Measurements from ENCODE around the gene PACRG. TPM values are rescaled to one million over a fixed set of nuclear protein-coding genes. Genes with fewer than 3 reads are reported as not detected.

The PACRG gene
- total RNA-seq, 1 donor: 1.4 TPM

DNA sequence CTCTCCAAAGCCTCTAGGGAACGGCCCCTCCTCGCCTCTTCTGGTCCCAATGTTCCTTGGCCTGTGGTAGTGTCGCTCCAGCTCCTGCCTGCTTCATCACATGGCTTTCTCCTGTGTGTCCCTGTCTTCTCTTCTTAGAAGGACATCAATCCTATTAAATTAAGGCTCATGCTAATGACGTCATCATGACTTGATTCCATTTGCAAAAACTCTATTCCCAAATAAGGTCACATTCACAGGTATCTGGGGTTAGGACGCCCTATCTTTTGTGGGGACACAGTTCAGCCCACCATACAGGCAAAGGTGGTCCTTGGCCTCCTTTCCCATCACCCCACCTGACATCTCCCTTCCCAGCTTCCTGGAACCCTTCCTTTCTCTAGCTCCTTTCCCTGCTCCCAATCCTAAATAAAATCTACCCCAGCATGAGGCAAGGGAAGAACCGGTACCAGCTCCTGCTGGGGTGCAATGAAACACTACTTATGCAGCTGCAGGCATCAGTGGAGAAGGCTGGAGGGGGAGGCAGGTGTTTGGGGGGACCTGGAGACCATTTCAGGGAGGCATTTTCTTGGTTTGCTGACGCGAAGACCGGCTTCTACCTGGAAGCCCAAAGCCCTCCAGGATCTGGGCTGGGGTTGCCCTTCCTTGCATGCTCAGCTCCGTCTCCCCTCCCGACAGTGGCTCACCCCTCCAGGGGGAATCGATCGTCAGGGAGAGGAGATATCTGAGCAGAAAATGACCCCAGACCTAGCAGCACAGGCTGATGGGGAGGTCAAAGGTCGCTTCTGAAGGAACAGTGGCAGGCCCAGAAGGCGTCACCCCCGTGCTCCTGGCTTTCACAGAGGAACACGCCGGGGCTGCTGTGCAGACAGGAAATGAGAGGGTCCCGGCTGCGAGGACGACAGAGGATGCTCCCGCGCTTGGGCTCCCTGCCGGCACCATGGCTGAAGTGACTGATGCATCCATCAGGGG is 615.1 kb downstream of the PACRG start:
- H3K27ac ChIP-seq (ENCODE audit: low read depth, low read length): no peak overlapping the region
- no peak for DNase-seq (ENCODE audit: insufficient read length, low spot score, missing footprints)
- H3K4me2 ChIP-seq (ENCODE audit: insufficient read depth, low read length): no peak overlapping the region
- peaks cover 11% of the 10 kb centered on the region for H3K4me1 ChIP-seq (ENCODE audit: insufficient read depth, low read length)
- no peaks in the 10 kb centered on the region for H3K36me3 ChIP-seq (ENCODE audit: insufficient read depth, low read length)
- TF ChIP-seq, protein P1, sequence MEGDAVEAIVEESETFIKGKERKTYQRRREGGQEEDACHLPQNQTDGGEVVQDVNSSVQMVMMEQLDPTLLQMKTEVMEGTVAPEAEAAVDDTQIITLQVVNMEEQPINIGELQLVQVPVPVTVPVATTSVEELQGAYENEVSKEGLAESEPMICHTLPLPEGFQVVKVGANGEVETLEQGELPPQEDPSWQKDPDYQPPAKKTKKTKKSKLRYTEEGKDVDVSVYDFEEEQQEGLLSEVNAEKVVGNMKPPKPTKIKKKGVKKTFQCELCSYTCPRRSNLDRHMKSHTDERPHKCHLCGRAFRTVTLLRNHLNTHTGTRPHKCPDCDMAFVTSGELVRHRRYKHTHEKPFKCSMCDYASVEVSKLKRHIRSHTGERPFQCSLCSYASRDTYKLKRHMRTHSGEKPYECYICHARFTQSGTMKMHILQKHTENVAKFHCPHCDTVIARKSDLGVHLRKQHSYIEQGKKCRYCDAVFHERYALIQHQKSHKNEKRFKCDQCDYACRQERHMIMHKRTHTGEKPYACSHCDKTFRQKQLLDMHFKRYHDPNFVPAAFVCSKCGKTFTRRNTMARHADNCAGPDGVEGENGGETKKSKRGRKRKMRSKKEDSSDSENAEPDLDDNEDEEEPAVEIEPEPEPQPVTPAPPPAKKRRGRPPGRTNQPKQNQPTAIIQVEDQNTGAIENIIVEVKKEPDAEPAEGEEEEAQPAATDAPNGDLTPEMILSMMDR (IDR thresholded peaks at IDR 0.05; ENCODE audit: extremely low read depth, low read depth, low read length): no peak
- H3K79me2 ChIP-seq (ENCODE audit: insufficient read depth, low read length): no peaks in the 10 kb centered on the region
- H3K27me3 ChIP-seq (ENCODE audit: insufficient read depth, low read length): no peaks in the 10 kb centered on the region
- H2AFZ ChIP-seq (ENCODE audit: low read length): no peak overlapping the region
- no peaks in the 10 kb centered on the region for H4K20me1 ChIP-seq (ENCODE audit: insufficient read depth, low read length)
- H3K4me3 ChIP-seq (ENCODE audit: insufficient read depth, low read length): no peak overlapping the region
- no peaks in the 10 kb centered on the region for H3K9me3 ChIP-seq (ENCODE audit: low read depth, low read length)

DNA sequence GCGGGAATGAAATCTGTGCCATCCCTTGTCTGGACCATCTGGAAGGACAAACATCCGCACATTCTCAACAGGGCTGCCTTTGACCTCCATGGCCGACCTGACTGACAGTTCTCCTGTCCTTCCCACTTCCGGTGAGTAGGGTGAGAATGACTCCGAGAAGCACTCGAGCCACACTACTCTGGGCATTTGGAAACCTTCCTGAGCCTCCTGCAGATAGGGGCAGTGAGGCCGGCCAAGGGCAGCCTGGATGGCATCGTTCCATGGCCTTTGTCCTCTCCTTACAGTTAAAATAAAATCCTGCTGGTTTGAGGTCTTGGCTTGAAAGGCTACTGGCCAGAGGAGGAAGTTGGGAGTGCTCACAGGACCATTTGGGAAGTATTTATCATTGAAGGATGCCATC is 615.8 kb downstream of the PACRG start:
- DNase-seq (ENCODE audit: insufficient read length, low spot score, missing footprints): no peak
- H3K4me1 ChIP-seq (ENCODE audit: insufficient read depth, low read length): peaks cover 11% of the 10 kb centered on the region
- no peak overlapping the region for H3K27ac ChIP-seq (ENCODE audit: low read depth, low read length)
- H3K27me3 ChIP-seq (ENCODE audit: insufficient read depth, low read length): no peaks in the 10 kb centered on the region
- H3K79me2 ChIP-seq (ENCODE audit: insufficient read depth, low read length): no peaks in the 10 kb centered on the region
- no peaks in the 10 kb centered on the region for H3K9me3 ChIP-seq (ENCODE audit: low read depth, low read length)
- no peak overlapping the region for H3K4me2 ChIP-seq (ENCODE audit: insufficient read depth, low read length)
- H2AFZ ChIP-seq (ENCODE audit: low read length): no peak overlapping the region
- H3K36me3 ChIP-seq (ENCODE audit: insufficient read depth, low read length): no peaks in the 10 kb centered on the region
- TF ChIP-seq, protein P1 (IDR thresholded peaks at IDR 0.05; ENCODE audit: extremely low read depth, low read depth, low read length): no peak
- H4K20me1 ChIP-seq (ENCODE audit: insufficient read depth, low read length): no peaks in the 10 kb centered on the region
- no peak overlapping the region for H3K4me3 ChIP-seq (ENCODE audit: insufficient read depth, low read length)

DNA sequence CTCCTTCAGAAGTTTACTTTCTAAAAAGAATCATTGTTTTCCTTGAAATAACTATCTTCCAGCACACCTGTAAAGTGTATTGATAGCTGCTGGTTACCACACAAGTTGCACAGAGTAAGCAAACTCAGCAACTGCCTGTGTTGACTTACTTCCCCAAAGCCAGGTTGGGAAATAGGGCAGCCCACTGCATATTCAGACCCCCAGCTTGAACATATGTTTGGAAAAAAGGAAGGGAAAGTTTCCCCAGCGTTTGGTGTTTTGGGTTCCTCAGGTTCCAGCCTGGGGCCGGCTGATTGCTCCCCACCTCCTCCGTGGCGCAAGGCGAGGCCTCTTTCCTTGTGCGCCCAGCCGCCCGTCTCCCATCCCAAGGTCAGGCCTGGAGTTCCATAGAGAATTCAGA is 616.6 kb downstream of the PACRG start:
- no peak for DNase-seq (ENCODE audit: insufficient read length, low spot score, missing footprints)
- Histone ChIP-seq H4K20me1 (ENCODE audit: insufficient read depth, low read length) (no peaks in the 10 kb centered on the region), H3K79me2 (ENCODE audit: insufficient read depth, low read length) (no peaks in the 10 kb centered on the region), H2AFZ (ENCODE audit: low read length) (no peak overlapping the region), H3K4me3 (ENCODE audit: insufficient read depth, low read length) (no peak overlapping the region), H3K27me3 (ENCODE audit: insufficient read depth, low read length) (no peaks in the 10 kb centered on the region), H3K4me2 (ENCODE audit: insufficient read depth, low read length) (no peak overlapping the region), H3K36me3 (ENCODE audit: insufficient read depth, low read length) (no peaks in the 10 kb centered on the region), H3K4me1 (ENCODE audit: insufficient read depth, low read length) (peaks cover 3% of the 10 kb centered on the region), H3K9me3 (ENCODE audit: low read depth, low read length) (no peaks in the 10 kb centered on the region), H3K27ac (ENCODE audit: low read depth, low read length) (no peak overlapping the region)
- TF ChIP-seq, protein P1 (IDR thresholded peaks at IDR 0.05; ENCODE audit: extremely low read depth, low read depth, low read length): no peak

DNA sequence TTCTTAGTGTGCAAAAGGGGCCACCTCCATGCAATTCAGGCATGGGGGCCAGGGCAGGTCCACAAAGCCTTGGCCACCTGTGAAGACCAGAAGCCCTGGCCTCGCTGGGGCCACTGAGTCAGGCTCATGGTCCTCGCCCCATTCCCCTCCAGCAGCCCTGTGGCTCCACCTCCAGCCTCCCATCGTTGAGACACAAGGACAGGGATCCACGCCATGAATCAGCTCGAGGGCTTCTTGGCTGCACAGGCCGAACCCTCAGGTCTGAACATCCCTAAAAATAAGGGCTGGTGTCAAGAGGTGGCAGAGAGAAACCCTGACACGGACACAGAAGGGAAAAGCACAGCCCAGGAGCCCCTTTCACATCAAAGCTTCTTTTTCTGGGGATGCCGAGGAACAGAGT is 618.2 kb downstream of the PACRG start:
- no peaks in the 10 kb centered on the region for H3K79me2 ChIP-seq (ENCODE audit: insufficient read depth, low read length)
- H3K4me3 ChIP-seq (ENCODE audit: insufficient read depth, low read length): no peak overlapping the region
- H3K9me3 ChIP-seq (ENCODE audit: low read depth, low read length): no peaks in the 10 kb centered on the region
- DNase-seq (ENCODE audit: insufficient read length, low spot score, missing footprints): peak; percentile 82
- H3K4me1 ChIP-seq (ENCODE audit: insufficient read depth, low read length): no peaks in the 10 kb centered on the region
- H3K36me3 ChIP-seq (ENCODE audit: insufficient read depth, low read length): no peaks in the 10 kb centered on the region
- H3K4me2 ChIP-seq (ENCODE audit: insufficient read depth, low read length): no peak overlapping the region
- H3K27me3 ChIP-seq (ENCODE audit: insufficient read depth, low read length): no peaks in the 10 kb centered on the region
- H3K27ac ChIP-seq (ENCODE audit: low read depth, low read length): no peak overlapping the region
- no peaks in the 10 kb centered on the region for H4K20me1 ChIP-seq (ENCODE audit: insufficient read depth, low read length)
- H2AFZ ChIP-seq (ENCODE audit: low read length): no peak overlapping the region
- TF ChIP-seq, protein P1 (IDR thresholded peaks at IDR 0.05; ENCODE audit: extremely low read depth, low read depth, low read length): no peak
